ENCODE data around the gene NKIRAS2. TPM values are rescaled to one million over a fixed set of nuclear protein-coding genes. Genes with fewer than 3 reads are reported as not detected.
A peak's percentile ranks its signal among the peaks of the same experiment; 100 is the strongest.

The NKIRAS2 gene
- total RNA-seq, 2 experiments from 2014 or later, result 16.3 to 17.2 TPM

DNA sequence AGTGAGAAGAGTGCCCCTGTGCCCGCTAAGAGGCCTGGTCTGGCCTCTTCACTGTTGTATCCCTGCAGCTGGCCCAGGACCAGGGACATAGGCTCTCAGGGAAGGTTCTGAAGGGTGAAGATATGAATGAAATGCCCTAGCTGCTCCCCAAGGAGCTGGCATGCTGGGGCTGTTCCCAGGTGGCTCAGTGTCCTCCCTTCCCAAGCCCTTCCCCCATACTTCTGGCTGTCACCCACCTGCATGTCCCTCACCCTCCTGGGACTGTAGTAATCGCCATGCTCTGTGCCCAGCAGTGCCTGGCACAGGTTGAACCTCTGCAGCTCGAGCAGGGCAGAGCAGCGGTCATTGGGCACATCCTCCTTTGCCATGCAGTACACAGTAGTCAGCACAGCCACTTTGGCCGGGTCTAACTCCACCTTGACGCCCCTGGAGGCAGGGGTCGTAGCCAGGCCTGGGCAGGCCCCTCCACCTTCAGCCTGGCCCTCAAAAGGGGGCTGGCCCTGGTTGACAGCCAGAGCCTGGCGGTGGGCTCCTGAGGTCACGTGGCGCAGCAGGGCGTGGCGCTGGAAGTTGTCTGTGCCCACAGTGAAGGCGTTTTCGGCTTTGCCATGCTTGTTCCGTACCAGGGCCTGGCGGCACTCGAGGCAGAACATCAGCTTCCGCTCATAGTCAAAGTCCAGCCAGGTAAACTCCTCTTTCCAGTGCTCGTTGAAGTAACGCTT lies 22.9 kb downstream of the NKIRAS2 start:
- intact Hi-C loops (cut with DNase I, micrococcal nuclease), result no loop called here
- Mint-ChIP-seq H3K4me1 (no peaks in the 10 kb centered on the region), H3K9me3 (ENCODE audit: low read depth) (no peaks in the 10 kb centered on the region), H3K4me3 (no peak overlapping the region), H3K27ac (no peak overlapping the region), H3K27me3 (peaks cover 4% of the 10 kb centered on the region), H3K36me3 (ENCODE audit: low read depth) (no peaks in the 10 kb centered on the region)
- ChIA-PET CTCF (interaction anchor here (0.6 kb wide), 1 partner anchor 9 kb away, joined by 3 read pairs; no protein-coding TSS in a partner anchor), POLR2A (no interaction called here)
- ATAC-seq (no peak), DNase-seq (no peak)

DNA sequence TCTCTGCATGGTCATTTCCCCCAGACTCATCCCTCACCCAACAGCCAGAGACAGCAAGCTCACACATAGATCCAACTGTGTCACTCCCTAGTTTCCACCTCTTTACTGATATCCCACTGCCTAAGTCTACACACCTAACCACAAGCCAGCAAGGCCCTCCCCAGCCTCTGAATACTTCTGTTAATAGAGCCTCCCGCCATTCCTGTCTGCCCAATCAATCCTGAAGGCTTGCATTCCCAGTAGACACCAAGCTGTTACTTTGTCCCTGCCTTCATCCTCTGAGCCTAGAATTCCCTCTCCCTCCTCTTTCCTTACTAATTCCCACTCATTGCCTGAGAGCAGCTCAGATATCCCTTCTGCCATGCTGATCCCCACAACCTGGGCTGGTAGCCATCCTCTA lies 25.8 kb downstream of the NKIRAS2 start:
- Mint-ChIP-seq H3K4me1 (peaks cover 3% of the 10 kb centered on the region), H3K4me3 (no peak overlapping the region), H3K27me3 (peaks cover 4% of the 10 kb centered on the region), H3K9me3 (ENCODE audit: low read depth) (no peaks in the 10 kb centered on the region), H3K36me3 (ENCODE audit: low read depth) (no peaks in the 10 kb centered on the region), H3K27ac (no peak overlapping the region)
- intact Hi-C loops (cut with DNase I, micrococcal nuclease), result no loop called here
- no peak for DNase-seq
- ATAC-seq, result no peak
- CTCF ChIA-PET, result interaction anchor here (0.6 to 1.1 kb wide), 4 partner anchors 63 to 564 kb away, joined by 3 to 4 read pairs (median 3); partner anchors contain the start of gene TUBG1
- POLR2A ChIA-PET, result no interaction called here

DNA sequence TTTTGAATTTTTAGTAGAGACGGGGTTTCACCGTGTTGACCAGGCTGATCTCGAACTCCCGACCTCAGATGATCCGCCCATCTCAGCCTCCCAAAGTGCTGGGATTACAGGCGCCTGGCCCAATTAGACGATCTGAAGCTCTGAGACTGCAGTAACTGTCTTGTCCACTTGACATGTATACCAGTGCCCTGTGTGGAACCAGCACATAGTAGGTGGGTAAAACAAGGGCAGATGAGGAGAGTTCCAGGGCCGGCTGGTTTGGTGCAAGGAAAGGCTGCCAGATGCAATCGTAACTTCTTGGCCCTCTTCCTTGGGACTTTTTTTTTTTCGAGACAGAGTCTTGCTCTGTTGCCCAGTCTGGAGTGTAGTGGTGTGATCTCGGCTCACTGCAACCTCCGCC lies 27.5 kb downstream of the NKIRAS2 start:
- intact Hi-C loops (cut with DNase I, micrococcal nuclease), result no loop called here
- Mint-ChIP-seq H3K27me3 (peaks cover 13% of the 10 kb centered on the region), H3K9me3 (ENCODE audit: low read depth) (no peaks in the 10 kb centered on the region), H3K4me3 (no peak overlapping the region), H3K36me3 (ENCODE audit: low read depth) (no peaks in the 10 kb centered on the region), H3K27ac (no peak overlapping the region), H3K4me1 (peaks cover 5% of the 10 kb centered on the region)
- ChIA-PET CTCF (no interaction called here), POLR2A (no interaction called here)
- ATAC-seq (no peak), DNase-seq (no peak)

DNA sequence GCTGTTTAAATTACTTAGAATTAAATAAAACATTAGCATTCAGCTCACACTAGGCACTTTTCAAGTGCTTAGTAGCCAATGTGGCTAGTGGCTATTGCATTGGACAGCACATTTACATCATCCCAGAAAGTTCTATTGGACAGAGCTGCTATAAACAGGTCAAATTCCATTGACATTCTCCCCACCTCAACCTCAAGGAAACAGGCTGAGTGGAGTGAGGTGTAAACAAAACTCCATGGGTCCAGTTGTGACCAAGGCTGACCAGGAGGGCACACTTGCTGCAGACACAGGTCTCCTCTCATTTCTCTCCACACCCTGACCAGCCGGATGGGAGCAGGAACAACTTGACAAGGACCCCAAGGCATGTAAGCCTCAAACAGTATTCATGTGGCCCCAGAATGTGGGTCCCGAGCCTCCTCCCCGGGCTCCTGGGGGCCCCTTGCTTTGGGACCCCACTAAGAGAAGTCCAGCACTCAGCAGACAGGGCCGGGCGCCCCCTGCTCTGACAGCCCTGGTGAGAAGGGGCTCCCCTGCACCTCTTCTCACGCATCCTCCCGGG lies 30.0 kb downstream of the NKIRAS2 start:
- DNase-seq (no peak), ATAC-seq (peak; percentile 17)
- peaks cover 24% of the 10 kb centered on the region for H3K27me3 Mint-ChIP-seq
- CTCF ChIA-PET, result interaction anchor here (0.7 to 1.4 kb wide), 6 partner anchors 9 to 172 kb away, joined by 3 to 7 read pairs (median 3); no protein-coding TSS in a partner anchor
- H3K4me1 Mint-ChIP-seq, result peaks cover 5% of the 10 kb centered on the region
- no peaks in the 10 kb centered on the region for H3K9me3 Mint-ChIP-seq (ENCODE audit: low read depth)
- no peak overlapping the region for H3K27ac Mint-ChIP-seq
- H3K4me3 Mint-ChIP-seq, result peak overlapping the region; percentile 56
- POLR2A ChIA-PET, result interaction anchor here (0.5 kb wide), 1 partner anchor 234 kb away, joined by 3 read pairs; no protein-coding TSS in a partner anchor
- intact Hi-C loops (cut with DNase I, micrococcal nuclease), result no loop called here
- no peaks in the 10 kb centered on the region for H3K36me3 Mint-ChIP-seq (ENCODE audit: low read depth)

DNA sequence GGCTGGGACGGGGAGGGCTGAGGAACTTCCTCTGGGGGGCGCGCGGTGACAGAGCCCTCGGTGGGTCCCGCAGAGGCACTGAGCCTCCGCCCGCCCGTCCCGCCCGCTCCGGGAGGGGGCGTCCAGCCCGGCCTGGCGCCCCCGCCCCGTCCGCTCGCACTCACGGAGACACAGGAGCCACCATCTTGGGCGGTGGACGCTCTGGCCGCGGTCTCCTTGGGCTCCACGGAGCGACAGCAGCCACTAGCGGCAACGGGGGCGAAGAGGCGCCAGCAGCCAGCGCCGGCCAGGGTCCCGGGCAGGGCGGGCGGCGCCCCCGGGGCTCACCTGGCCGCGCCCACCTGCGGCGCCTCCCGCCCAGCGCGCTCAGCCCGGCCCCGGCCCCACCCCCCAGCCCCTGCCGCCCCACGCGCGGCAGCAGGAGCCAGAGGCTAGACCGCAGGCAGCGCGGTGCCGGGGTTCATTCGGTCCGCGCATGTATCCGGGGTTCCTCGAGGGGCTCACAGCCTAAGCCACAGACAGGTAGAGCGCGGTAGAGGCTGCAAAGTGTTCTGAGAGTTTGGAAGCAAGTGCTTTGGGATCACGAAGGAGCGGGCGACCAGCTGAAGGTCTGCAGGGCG lies 30.6 kb downstream of the NKIRAS2 start, which contains the start of gene C17orf113:
Gene C17orf113 (minus strand): TSS at position 209 of the 620 bp plus-strand sequence. CDS start 7,225 bp downstream, outside the sequence.
- no peaks in the 10 kb centered on the region for H3K36me3 Mint-ChIP-seq (ENCODE audit: low read depth)
- H3K4me3 Mint-ChIP-seq, result peak within 1 kb of the TSS; percentile 59

DNA sequence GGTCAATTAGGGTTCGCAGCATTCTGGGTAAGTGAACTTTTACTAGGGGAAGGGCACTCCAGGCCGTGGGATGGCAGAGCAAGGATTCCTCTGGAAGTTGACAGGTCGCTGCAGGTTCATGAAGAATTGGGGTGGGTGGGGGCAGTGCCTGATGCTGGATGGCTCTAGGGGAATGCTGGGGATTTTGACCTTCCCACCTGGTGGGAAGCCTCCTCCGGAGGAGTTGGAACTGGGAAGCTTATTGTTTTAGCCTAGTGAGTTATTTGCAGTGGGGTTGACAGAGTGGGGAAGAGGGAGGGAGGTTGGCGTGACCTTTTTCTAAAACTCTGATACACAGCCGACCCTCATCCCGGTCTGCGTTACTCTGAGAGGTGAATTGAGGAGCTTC lies 31.1 kb downstream of the NKIRAS2 start:
- POLR2A ChIA-PET, result no interaction called here
- no peaks in the 10 kb centered on the region for H3K36me3 Mint-ChIP-seq (ENCODE audit: low read depth)
- intact Hi-C loops (cut with DNase I, micrococcal nuclease), result no loop called here
- H3K4me1 Mint-ChIP-seq, result peaks cover 8% of the 10 kb centered on the region
- CTCF ChIA-PET, result interaction anchor here (1.0 to 1.4 kb wide), 5 partner anchors 11 to 121 kb away, joined by 3 to 7 read pairs (median 3); partner anchors contain the start of genes NKIRAS2 and ODAD4
- no peak for ATAC-seq
- H3K27ac Mint-ChIP-seq, result no peak overlapping the region
- no peak for DNase-seq
- H3K4me3 Mint-ChIP-seq, result peak overlapping the region; percentile 59
- H3K9me3 Mint-ChIP-seq (ENCODE audit: low read depth), result no peaks in the 10 kb centered on the region
- peaks cover 24% of the 10 kb centered on the region for H3K27me3 Mint-ChIP-seq

More for the DNA sequence above, 30.6 kb downstream of the NKIRAS2 start, which contains the start of gene C17orf113:
- intact Hi-C loops (cut with DNase I, micrococcal nuclease), result no loop called here
- ATAC-seq (peak; percentile 83), DNase-seq (peak; percentile 64)
- CTCF ChIA-PET, result interaction anchor here (1.0 to 1.4 kb wide), 6 partner anchors 10 to 121 kb away, joined by 3 to 7 read pairs (median 3); partner anchors contain the start of genes NKIRAS2 and ODAD4
- H3K27ac Mint-ChIP-seq, result no peak within 1 kb of the TSS
- POLR2A ChIA-PET, result no interaction called here
- no peaks in the 10 kb centered on the region for H3K9me3 Mint-ChIP-seq (ENCODE audit: low read depth)
- H3K4me1 Mint-ChIP-seq, result peaks cover 7% of the 10 kb centered on the region
- H3K27me3 Mint-ChIP-seq, result peaks cover 24% of the 10 kb centered on the region

- Mint-ChIP-seq H3K27me3 (peaks cover 24% of the 10 kb centered on the region), H3K36me3 (ENCODE audit: low read depth) (no peaks in the 10 kb centered on the region), H3K4me1 (peaks cover 8% of the 10 kb centered on the region), H3K9me3 (ENCODE audit: low read depth) (no peaks in the 10 kb centered on the region), H3K4me3 (no peak overlapping the region), H3K27ac (no peak overlapping the region)
- CTCF ChIA-PET, result interaction anchor here (0.7 to 1.4 kb wide), 9 partner anchors 9 to 164 kb away, joined by 3 to 7 read pairs (median 3); partner anchors contain the start of genes NKIRAS2 and ODAD4
- DNase-seq (no peak), ATAC-seq (no peak)
- intact Hi-C loops (cut with DNase I, micrococcal nuclease), result no loop called here
- POLR2A ChIA-PET, result no interaction called here
These were observed 31.8 kb downstream of the NKIRAS2 start for GRCh38 chr17:42051645-42052044.

- intact Hi-C loops (cut with DNase I, micrococcal nuclease), result no loop called here
- CTCF ChIA-PET, result interaction anchor here (0.7 to 1.4 kb wide), 5 partner anchors 10 to 164 kb away, joined by 3 to 7 read pairs (median 3); no protein-coding TSS in a partner anchor
- no peak overlapping the region for H3K4me3 Mint-ChIP-seq
- ATAC-seq, result no peak
- H3K9me3 Mint-ChIP-seq (ENCODE audit: low read depth), result no peaks in the 10 kb centered on the region
- POLR2A ChIA-PET, result no interaction called here
- DNase-seq, result no peak
- no peak overlapping the region for H3K27ac Mint-ChIP-seq
- H3K4me1 Mint-ChIP-seq, result peaks cover 8% of the 10 kb centered on the region
- H3K27me3 Mint-ChIP-seq, result peaks cover 24% of the 10 kb centered on the region
- H3K36me3 Mint-ChIP-seq (ENCODE audit: low read depth), result no peaks in the 10 kb centered on the region
These were observed 32.5 kb downstream of the NKIRAS2 start for GRCh38 chr17:42052346-42052877.

GRCh38 chr17:42053731-42054500 lies 34.0 kb downstream of the NKIRAS2 start:
- DNase-seq, result no peak
- peaks cover 21% of the 10 kb centered on the region for H3K27me3 Mint-ChIP-seq
- CTCF ChIA-PET, result no interaction called here
- no peak for ATAC-seq
- H3K4me3 Mint-ChIP-seq, result no peak overlapping the region
- POLR2A ChIA-PET, result no interaction called here
- H3K27ac Mint-ChIP-seq, result no peak overlapping the region
- H3K36me3 Mint-ChIP-seq (ENCODE audit: low read depth), result no peaks in the 10 kb centered on the region
- no peaks in the 10 kb centered on the region for H3K9me3 Mint-ChIP-seq (ENCODE audit: low read depth)
- peaks cover 8% of the 10 kb centered on the region for H3K4me1 Mint-ChIP-seq
- intact Hi-C loops (cut with DNase I, micrococcal nuclease), result no loop called here

GRCh38 chr17:42055027-42055426 lies 35.1 kb downstream of the NKIRAS2 start:
- POLR2A ChIA-PET, result interaction anchor here (0.5 kb wide), 1 partner anchor 181 kb away, joined by 4 read pairs; no protein-coding TSS in a partner anchor
- no peaks in the 10 kb centered on the region for H3K36me3 Mint-ChIP-seq (ENCODE audit: low read depth)
- H3K4me1 Mint-ChIP-seq, result peaks cover 6% of the 10 kb centered on the region

More at GRCh38 chr17:42055027-42055426, 35.1 kb downstream of the NKIRAS2 start:
- Mint-ChIP-seq H3K4me3 (no peak overlapping the region), H3K27ac (no peak overlapping the region), H3K27me3 (peaks cover 21% of the 10 kb centered on the region), H3K9me3 (ENCODE audit: low read depth) (no peaks in the 10 kb centered on the region)
- DNase-seq, result no peak
- no peak for ATAC-seq
- intact Hi-C loops (cut with DNase I, micrococcal nuclease), result no loop called here
- CTCF ChIA-PET, result interaction anchor here (0.6 to 1.2 kb wide), 3 partner anchors 12 to 63 kb away, joined by 3 read pairs; no protein-coding TSS in a partner anchor

Measured in activated CD4-positive, alpha-beta T cell treated with anti-CD3 and anti-CD28 coated beads for 36 hours (primary cell).